Right renal pelvis (tissue), 4 donors: ENCODE measurements around the gene ELFN2. TPM values are rescaled to one million over a fixed set of nuclear protein-coding genes. Genes with fewer than 3 reads are reported as not detected.

ENCODE experiments used
- DNase-seq, 4 donors: peaks; one replicate each; pipeline ENCODE4 v3.0.0-alpha.2; 2013; ENCODE audit warnings: low read depth in 4 of 4, low spot score in 3 of 4, missing footprints in 1 of 4
- polyA plus RNA-seq, 4 donors: library from polyadenylated mRNA; unstranded; fragments of 120-200 nt; gene quantifications; one replicate each; pipeline ENCODE4 v1.2.1, GENCODE V29; 2013; ENCODE audit not compliant: insufficient read length in 4 of 4

The ELFN2 gene
- polyA plus RNA-seq, 4 donors = 0.99 to 2.4 (median 1.5) TPM

DNA sequence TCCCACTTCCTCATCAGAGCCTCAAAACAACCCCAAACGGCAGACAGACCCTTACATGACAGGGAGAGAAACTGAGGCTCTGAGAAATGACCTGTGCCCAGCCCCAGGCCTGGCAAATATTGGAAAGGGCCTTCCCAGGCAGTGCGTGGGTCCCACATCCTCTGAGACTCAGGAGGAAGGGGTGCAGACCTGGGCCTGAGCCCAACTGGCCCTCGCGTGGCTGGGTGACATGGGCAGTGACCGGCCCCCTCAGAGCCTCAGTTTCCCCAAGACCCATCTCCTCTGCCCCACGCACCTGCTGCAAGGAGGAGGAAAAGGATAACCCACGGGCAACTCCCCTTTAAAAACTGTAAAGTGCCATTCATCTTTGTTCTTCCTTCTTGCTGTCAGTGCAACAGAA lies 35.6 kb downstream of the ELFN2 start:
- DNase-seq = no peak

DNA sequence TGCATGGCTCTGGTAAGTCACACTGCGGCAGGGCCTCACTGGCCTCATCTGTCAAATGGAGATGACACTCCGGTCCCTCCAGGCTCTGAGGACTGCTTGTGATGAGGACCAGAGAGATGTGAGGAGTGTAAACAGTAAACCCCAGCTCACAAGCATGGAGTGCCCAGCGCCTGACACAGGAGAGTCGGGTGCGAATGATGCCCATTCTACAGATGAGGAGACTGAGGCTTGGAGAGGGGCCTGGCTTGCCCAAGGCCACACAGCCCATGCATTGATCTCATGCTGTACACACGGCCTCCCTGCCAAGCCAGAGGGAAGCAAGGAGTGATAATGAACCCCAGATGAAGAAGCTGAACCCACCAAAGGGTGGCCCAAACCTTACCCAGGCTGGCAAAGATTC lies 37.2 kb downstream of the ELFN2 start:
- DNase-seq = no peak

DNA sequence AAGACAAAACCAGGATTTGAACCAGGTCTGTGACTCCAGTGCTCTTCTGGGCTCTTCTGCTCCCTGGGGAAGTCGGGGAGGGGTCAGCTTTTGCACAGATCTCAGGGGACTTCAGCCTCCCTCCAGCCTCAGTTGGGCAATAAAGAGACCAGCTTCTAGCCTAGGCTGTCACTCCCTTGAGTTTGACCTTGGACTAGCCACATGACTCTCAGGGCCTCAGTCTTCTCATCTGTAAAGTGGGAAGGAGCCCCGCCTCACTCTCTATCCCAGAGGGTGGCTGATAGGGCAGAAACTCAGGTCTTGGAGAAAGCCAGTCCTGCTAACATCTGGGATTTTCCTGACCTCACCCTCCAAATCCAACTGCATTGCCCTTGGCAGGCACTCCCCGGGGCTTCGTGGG lies 38.7 kb downstream of the ELFN2 start:
- DNase-seq = no peak

DNA sequence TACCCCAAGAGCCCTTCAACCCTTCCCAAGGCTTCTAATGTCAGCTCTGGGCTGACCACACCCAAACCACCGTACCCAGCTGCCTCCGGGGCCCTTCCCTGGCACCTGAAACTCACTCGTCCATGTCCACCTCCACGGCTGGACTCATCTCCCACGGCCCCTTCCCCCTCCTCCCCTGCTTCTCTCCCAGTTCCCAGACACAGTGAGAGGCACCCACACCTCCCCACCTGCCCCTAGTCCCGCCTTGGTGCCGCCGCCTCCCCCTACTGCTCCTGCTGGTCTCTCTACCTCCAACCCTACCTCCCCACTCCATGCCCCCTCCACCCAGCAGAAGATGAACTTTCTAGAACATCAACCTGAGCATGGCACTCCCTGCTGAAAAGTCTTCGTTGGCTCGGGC lies 39.5 kb downstream of the ELFN2 start:
- DNase-seq = no peak

DNA sequence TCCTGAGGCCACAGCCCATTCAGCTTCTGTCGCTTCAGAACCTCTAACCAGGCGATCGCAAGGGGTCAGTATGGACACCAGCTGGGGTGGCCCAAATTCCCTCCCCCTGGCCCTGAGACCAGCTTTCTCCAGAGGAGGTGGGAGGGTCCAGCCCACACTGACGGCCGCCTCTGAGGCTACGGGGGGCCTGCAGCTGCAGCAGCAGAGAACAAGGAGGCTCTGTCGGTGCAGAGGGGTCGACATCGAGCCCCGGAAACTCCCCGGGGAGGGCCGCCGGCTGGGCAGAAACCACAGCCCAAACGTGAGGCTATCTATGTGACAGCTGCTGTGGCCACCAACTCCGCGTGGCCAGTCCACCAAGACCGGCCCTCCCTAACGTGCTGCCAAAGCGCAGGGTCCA lies 40.8 kb downstream of the ELFN2 start:
- DNase-seq = no peak

DNA sequence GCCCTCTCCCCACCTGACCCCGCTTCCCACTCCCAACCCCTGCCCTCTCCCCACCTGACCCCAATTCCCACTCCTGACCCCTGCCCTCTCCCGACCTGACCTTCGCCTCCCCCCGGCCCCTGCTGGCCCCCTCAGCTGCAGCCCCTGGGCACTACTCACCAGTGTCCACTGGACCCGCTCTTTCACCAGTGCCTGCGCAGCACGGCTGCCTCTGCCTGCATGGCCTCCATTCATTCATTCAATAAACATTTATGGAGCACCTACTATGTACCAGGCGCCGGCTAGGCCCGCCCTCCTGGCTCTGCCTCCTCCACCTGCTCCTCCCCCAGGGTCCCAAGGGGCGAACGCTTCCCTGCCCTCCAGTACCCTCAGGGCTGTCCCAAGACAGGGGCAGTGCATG lies 42.6 kb downstream of the ELFN2 start:
- no peak for DNase-seq

DNA sequence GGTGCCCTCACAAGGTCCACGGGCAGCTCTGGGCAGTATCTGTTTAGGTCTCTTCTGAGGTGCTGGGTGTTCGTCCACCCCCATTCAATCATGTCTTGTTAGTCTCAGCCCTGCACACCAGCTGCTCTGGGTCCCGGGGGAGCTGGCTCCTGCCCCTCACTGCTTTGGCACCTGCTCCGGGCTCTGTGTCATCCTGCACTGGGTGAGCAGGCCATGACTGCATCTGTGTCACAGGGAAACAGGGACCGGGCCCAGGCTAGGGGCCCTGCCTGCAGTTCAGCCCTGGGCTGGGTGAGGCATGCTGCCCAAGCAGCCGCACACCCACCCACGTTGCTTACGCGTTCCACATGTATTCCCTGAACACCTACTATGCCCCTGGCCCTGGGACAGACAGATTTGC lies 43.9 kb downstream of the ELFN2 start:
- DNase-seq = no peak

DNA sequence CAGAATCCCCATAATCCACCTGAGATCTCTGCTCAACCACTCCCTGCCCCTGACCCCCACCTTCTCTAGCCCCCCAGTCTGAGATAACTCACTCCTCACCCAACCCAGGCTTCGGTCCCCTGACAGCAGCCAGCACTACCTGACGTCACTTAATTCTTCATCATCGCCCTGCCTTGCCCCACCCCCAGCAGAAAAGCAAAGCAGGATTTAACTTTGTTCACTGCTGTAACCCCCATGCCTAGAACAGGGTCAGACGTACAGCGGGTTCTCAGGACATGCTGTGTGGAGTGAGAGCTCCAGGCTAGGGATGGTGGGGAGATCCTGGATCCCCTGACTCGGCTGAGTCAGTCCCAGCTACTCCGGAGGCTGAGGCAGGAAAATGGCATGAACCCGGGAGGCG lies 45.8 kb downstream of the ELFN2 start:
- no peak for DNase-seq

DNA sequence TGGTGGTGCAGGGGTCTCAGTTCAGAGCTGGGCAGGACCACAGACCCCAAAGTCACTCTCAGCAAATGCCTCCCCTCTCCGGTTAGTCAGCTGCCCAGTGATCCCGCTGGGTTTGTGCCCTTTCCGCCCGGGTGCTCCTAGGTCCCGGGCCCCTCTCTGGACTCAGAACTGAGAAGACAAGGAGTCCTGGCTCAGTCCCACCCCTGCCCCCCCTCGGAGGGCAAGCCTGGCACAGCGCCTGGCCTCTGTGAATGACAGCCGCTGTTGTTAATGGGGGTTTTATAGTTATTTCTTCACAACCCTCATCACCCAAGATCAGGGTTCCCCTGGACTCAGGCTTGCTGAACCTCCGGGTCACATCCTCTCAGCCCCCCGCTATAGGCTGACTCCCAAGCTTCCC lies 47.6 kb downstream of the ELFN2 start:
- no peak for DNase-seq

DNA sequence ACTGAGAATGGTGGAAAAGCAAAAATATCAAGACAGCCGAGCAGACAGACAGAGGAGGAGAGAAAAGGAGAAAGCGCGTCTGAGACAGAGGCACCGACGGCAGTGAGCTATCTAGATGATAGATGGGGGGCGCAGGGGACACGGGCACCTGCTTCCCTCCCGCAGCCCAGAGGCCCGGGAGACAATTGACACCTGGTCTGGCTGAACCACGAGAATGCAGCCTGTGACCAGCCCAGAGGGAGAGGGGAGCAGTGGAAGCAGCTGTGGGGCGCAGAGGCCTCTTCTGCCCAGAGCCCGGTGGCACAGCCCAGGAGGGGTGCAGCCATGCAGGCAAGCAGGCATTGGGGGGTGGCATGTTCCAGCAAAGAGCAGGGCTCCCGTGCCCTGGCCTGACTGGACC lies 48.2 kb downstream of the ELFN2 start:
- no peak for DNase-seq

DNA sequence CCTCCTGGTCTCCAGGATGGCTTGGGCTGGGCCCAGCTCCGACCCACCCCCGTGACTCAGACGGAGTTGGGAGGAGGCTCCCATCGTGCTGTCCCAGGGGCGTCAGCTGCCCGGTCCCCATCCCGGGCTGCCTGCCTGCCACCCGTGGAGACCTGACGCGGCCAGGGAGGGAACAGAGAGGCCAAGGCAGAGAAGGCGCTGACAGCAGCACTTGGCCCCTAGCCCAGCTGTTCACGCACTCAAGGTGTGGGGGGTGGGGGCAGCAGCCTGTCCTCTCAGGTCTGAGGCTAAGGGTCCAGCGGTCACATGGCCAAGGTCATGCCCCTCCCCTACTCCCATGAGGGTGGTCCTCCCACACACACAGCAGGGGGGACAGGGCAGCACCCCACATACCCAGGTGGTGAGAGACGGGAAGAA lies 48.6 kb downstream of the ELFN2 start:
- DNase-seq = no peak

DNA sequence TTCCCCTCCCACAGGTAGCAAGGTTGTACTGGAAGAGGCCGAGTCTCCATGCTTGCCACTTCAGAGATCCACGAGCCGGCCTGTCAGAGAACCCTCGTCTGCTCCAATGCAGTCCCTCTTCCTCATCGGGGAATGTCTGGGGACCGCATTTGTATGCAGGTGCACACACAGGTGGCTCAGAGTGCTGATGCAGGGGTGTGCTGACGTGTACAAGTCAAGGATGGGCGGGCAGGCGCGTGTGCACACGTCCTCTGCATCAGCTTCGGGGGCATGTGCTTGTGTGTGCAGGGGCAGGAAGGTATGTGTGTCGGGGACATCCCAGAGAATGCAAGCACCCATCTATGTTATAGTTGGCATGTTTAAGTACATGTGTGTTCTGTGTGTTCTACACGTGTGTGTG lies 49.4 kb downstream of the ELFN2 start:
- DNase-seq = no peak

DNA sequence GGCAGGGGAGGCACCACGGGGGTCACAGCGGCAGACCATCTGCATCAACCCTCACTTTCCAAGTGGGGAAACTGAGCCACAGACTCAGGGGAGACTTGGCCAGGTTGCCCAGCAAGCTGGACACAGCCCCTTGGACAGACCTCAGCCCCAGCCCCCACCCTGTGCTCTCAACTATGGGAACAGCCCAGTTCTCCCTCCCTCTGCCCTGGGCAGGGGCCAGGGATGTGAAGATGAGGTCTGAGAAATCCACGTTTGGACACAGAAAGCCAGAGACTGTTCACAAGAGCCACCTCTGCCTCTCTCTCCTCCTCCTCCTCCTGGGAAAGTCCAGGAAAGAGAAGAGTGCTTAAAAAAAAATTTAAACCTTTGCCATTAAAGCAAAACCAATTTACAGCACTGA lies 50.1 kb downstream of the ELFN2 start:
- no peak for DNase-seq

DNA sequence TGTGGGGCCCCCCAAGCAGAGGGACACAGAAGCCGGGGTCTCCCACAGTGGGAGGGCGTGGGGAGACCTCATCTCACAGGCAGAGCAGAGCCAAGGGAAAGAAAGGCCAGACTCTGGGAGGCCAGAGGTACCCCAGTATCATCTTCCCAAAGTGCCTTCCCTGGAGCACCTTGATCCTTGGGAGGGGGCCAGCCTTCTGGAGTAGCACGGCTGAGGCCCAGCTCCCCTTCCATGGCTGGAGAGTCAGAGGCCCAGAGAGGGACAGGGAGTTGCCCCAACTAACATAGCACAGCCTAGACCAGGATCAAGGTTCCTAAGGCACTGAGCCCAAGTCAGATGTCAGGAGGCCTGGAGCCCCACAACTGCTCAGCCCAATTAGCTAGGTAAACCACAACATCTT lies 50.6 kb downstream of the ELFN2 start:
- no peak for DNase-seq

DNA sequence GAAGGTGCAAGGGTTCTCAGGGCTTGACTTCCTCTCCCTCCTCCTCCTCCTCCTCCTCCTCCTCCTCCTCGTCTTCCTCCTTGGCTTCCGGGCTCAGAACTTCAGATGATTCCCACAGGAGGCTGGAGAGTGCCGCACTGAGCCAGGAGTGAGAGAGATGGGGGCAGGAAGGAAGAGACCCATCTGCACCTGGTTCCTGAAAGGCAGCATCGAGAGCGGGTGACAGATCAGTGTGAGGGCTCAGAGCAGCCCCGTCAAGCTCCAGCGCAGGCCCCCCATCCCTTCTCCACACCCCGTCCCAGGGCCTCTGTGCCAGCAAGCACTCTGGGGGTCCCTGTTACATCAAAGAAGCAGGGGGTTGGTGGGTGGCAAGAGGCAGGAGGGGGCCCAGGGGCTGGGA lies 51.5 kb downstream of the ELFN2 start:
- no peak for DNase-seq

DNA sequence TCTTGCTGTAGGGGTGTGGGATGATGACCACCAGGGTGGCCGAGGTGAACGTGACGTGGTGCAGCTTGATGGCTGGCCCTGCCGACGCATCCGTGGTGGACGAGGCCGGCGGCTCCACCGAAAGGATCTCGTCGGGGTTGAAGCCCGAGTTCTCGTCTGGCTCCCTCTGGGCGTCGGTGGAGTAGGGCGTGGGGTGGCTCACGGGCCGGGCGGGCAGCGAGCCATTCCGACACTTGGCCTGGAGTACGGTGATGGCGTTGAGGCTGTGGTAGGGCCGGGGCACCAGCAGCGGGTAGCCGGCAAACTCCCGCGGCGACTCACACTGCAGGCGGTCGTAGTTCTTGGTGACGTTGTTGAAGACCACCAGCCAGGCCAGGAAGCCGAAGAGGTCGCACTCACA lies 52.7 kb downstream of the ELFN2 start:
- DNase-seq = no peak

DNA sequence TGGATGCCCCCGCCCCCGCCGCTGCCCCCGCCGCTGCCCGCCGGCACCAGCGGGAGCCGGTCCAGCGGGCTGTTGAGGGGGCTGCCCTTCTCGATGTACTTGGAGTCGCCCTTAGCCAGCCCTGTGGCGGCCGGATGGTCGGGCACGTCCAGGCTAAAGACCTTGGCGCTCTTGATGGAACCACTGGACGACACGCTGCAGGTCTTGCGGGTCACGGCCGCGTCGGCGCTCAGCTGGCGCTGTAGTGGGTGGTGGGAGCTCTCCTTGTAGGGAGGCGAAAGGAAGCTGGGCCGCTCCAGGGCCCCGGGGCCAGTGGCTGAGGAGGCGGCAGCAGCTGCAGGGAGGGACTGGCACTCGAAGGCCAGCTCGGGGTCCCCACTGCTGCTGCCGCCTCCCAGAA lies 53.8 kb downstream of the ELFN2 start:
- no peak for DNase-seq

DNA sequence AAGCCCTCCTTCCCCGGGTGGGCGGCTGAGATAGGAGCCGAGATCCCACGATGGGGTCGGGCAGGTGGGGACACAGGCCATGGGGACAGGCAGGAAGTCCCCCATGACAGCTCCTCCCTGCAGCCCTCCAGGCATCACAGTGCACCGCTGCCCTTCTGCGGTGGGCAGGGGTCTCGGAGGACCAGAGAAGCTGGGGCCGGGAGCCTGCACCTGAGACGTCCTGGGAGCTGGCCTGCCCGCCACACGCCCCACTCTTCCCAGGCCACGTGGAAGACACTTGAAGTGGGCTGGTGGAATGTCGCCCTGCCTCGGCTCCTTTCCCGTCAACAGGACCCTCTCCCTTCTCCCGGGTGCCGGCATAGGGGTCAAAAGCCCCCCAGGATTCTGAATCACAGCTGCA lies 55.4 kb downstream of the ELFN2 start:
- no peak for DNase-seq

DNA sequence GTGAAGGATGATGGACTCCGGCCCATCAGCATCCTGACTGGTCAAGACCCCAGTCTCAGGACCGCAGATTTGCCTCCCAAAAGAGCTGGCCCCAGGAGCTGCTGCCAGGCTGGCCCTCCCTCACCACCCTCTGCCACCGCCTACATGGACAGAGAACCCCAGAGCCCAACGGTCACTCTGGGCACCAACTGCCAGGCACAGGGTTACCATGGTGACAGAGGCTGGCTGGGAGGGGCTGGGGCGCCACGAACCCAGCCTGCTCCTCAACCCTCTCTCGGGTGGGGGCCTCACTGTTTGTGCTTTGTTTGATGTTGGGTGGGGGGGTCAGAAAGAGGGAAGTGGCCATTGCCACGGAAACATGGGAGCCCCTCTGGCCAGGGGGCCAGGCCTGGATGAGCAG lies 55.8 kb downstream of the ELFN2 start:
- DNase-seq = no peak

DNA sequence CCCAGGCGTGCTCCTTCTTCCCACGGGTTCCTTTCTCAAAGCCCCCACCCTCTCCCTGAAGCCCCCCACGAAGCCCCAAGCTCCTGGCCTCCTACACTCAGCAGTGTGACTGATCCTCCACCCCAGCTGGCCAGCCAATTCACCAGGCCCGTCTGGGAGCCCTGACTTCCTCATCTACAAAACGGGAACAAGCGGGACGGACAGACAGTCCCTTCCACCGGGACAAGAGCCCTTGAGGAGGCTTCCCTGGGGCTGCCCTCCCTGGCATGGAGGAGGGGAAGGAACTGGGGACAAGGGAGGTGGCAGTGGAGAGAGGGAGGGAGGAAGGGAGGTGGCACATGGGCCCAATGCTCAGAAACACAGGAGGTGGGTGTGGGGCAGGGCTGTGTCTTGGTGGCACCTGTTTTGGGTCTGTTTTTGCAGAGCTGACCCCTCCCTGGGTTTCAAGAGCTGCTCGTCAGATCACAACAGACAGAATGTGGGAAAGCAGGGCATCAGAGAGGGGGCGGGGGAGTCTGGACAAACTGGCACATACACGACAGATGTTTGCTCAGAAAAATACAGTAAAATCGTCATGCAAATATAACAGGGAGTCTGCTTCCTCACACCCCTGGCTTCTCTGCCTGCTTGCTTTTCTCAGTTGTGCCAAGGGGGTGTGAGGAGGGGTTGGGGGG lies 56.8 kb downstream of the ELFN2 start:
- DNase-seq = no peak

DNA sequence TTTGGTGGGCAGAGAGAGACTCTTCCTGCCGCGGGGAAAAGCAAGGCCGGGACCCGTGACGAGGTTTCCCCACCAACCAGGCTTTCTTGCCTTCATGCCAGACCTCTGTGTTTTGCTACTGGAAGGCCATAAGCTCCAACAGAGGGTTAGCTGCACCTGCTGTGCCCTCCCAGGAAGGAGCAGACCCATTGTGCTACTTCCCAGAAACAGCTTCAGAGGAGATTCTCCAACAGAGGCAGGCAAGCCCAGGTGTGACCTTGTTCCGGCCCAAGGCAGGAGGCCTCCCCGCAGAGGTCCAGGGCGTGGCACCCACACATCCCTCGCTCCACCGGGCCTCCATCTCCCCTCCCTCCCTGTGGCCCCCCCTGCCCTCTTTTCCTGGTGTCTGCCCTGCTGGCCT lies 57.8 kb downstream of the ELFN2 start:
- no peak for DNase-seq

DNA sequence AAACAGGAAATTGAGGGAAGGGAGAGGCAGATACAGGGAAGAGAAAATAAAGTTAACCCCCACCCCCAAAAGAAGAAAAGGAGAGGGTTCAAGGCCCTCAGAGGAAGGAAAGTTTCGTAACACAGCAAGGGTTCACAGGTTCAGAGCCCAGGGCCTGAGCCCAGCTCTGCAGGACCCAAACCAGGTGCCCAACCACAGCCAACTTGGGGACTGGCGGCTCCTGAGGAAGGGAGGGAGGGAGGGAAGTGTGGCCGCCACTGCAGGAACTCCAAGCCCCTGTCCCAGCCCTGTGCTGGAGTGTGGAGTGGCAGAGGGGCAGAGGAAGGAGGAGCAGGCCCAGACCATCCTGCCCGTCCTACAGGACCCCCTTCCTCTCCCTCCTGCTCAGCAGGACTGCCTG lies 59.2 kb downstream of the ELFN2 start:
- DNase-seq = no peak

DNA sequence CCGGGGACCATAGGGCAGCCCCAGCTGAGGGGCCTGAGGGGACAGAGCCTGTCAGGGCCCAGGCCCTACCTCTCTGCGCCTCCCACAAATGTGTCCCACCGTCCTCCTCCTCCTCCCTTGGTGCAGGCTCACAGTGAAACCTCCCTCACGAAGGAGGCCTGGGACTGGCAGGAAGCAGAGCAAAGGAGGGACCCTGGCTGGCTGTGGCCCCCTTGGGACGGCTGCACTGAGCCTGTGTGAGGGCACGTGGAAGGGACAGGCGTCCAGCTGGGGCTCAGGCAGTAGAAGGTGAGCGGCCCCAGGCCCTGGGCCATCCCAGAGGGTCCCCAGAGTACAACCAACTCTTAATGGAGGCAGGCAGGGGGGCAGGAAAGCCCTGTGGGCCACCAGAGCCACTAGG lies 60.7 kb downstream of the ELFN2 start:
- DNase-seq = no peak
